Panc1 (cell line): ENCODE measurements around the gene HHAT. TPM values are rescaled to one million over a fixed set of nuclear protein-coding genes. Genes with fewer than 3 reads are reported as not detected.
A peak's percentile ranks its signal among the peaks of the same experiment; 100 is the strongest.

Experiments used
- ATAC-seq: fragments of 200-7000 bp; cut with Tn5 transposase; 2 replicates; pipeline ENCODE4 v1.9.1; 2020; ENCODE audit warnings: mild to moderate bottlenecking, moderate library complexity
- BruUV-seq: library from RNA; stranded (reverse); fragments of 400-500 nt; replicated peaks from 2 replicates; lab custom pipeline; 2021; lab: Mats Ljungman, UMichigan
- CTCF ChIA-PET: fragments of 300-600 bp; sonication (Branson Sonifier 250); formaldehyde crosslinking; loops from one replicate; lab custom pipeline; 2022; ENCODE audit warnings: antibody characterized with exemption; lab: Charles Lee
- POLR2A ChIA-PET: fragments of 300-600 bp; sonication (Branson Sonifier 250); formaldehyde crosslinking; loops from one replicate; lab custom pipeline; 2022; ENCODE audit warnings: antibody characterized with exemption; lab: Charles Lee
- DNase-seq: peaks from one replicate; pipeline ENCODE4 v3.0.0-alpha.2; 2010; ENCODE audit warnings: low read depth, low spot score
- H3K27ac ChIP-seq: 2 replicates; pipeline ENCODE4 v1.5.1; 2011; ENCODE audit warnings: mild to moderate bottlenecking, low read length, inconsistent platforms
- H3K27me3 ChIP-seq: fragments of 200-500 bp; sonication (Bioruptor generic); 2 replicates; pipeline ENCODE4 v1.6.0; 2014; ENCODE audit warnings: low read length, inconsistent platforms; ENCODE audit not compliant: control insufficient read depth, insufficient read depth
- H3K36me3 ChIP-seq: fragments of 200-500 bp; sonication (Bioruptor generic); 2 replicates; pipeline ENCODE4 v1.5.1; 2014; ENCODE audit warnings: inconsistent platforms, mild to moderate bottlenecking, low read length, moderate library complexity; ENCODE audit not compliant: control insufficient read depth, insufficient read depth
- H3K4me1 ChIP-seq: 2 replicates; pipeline ENCODE4 v1.5.1; 2011; ENCODE audit warnings: inconsistent platforms, mild to moderate bottlenecking, low read length, moderate library complexity; ENCODE audit not compliant: control insufficient read depth, insufficient read depth
- H3K4me3 ChIP-seq, 2 experiments: 2 replicates each; pipeline ENCODE4 v1.5.1; 2011 to 2012; ENCODE audit warnings: low read depth in 2 of 2, low read length in 2 of 2, mild to moderate bottlenecking in 2 of 2, inconsistent platforms in 1 of 2, moderate library complexity in 1 of 2
- H3K9me3 ChIP-seq: fragments of 200-500 bp; sonication (Bioruptor generic); 2 replicates; pipeline ENCODE4 v1.5.1; 2014; ENCODE audit warnings: low read depth, mild to moderate bottlenecking, inconsistent platforms, low read length, moderate library complexity; ENCODE audit not compliant: control insufficient read depth, insufficient read depth
- CTCF ChIP-seq: fragments of 450-650 bp; IDR thresholded peaks from 2 replicates; pipeline ENCODE4 v1.5.1; 2017; ENCODE audit warnings: mild to moderate bottlenecking
- POLR2AphosphoS5 ChIP-seq: IDR thresholded peaks from 2 replicates; pipeline ENCODE4 v1.6.1; 2012; ENCODE audit warnings: mild to moderate bottlenecking, low read depth, low read length, moderate library complexity
- REST ChIP-seq, 2 experiments: IDR thresholded peaks; 2 replicates each; pipeline ENCODE4 v1.6.1; 2011 to 2012; ENCODE audit warnings: low read depth in 2 of 2, control low read depth in 1 of 2, low read length in 1 of 2, mild to moderate bottlenecking in 1 of 2, moderate library complexity in 1 of 2; ENCODE audit not compliant: insufficient read depth in 1 of 2
- SIN3A ChIP-seq: IDR thresholded peaks from 2 replicates; pipeline ENCODE4 v1.6.1; 2012; ENCODE audit warnings: low read depth, mild to moderate bottlenecking, low read length, moderate library complexity, borderline replicate concordance; ENCODE audit not compliant: insufficient read depth
- TCF7L2 ChIP-seq: IDR thresholded peaks from 2 replicates; pipeline ENCODE4 v1.6.1; 2011; ENCODE audit warnings: mild to moderate bottlenecking, low read depth, low read length, inconsistent platforms
- in situ Hi-C: cut with HindIII; loops from 2 replicates; pipeline ENCODE4 v1.10.0; 2016; ENCODE audit warnings: low sequenced_read_pairs, low pct_unique_long_range_greater_than_20kb
- intact Hi-C: fragments of 100-400 bp; cut with micrococcal nuclease; formaldehyde crosslinking; loops from one replicate; pipeline ENCODE4 v1.10.0; 2022; ENCODE audit not compliant: unreplicated experiment
- total RNA-seq: library from RNA; stranded (reverse); gene quantifications from one replicate; pipeline ENCODE4 v1.2.1, GENCODE V29; 2021; ENCODE audit not compliant: unreplicated experiment

Gene HHAT
- total RNA-seq, 1 experiment from 2014 or later = 2.3 TPM

DNA sequence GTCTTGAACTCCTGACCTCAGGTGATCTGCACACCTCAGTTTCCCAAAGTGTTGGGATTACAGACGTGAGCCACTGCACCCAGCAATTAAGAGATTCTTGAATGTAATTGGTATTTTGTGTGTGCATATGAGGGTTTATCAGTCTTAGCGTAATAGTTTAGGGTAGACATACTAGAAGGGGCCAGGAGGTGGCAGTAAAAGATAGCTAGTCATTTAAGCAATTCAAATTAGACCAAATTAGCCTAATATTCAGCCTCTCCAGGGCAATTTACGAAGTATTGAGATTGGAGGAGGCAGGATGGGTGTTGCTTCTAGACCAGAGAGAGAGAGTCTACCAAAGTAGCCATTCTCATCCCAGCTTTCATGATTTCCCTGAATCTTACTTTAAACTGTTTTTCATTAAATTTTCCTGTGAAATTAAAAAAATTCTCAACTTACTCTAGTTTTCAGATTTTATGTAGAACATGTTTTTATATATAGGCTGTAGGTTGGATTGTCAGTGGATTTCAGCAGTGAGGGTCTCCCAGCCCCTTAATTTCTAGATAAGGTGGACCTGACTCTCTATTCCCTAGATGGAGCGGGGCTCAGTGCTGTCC is 119.7 kb downstream of the HHAT start:
- ATAC-seq = peak; percentile 84
- Histone ChIP-seq H3K27me3 (0 out of 2 replicates have a peak, but pooled peaks cover 2% of the 10 kb centered on the region), H3K4me3 (no peak overlapping the region), H3K4me1 (no peaks in the 10 kb centered on the region), H3K27ac (no peak overlapping the region), H3K9me3 (no peaks in the 10 kb centered on the region), H3K36me3 (no peaks in the 10 kb centered on the region)
- DNase-seq = peak; percentile 22
- in situ Hi-C loops (no loop called here), intact Hi-C loops (loop anchor here (1.0 to 5.0 kb wide), 3 partner anchors 42 to 687 kb away; no protein-coding TSS in a partner anchor)
- POLR2A ChIA-PET = interaction anchor here (0.6 kb wide), 2 partner anchors 658 to 788 kb away, joined by 3 to 6 read pairs; no protein-coding TSS in a partner anchor
- TF ChIP-seq SIN3A = no peak
- TF ChIP-seq CTCF = peak; percentile 76
- no TSS peak for BruUV-seq
- CTCF ChIA-PET = interaction anchor here (0.5 to 1.0 kb wide), 4 partner anchors 678 to 795 kb away, joined by 3 to 8 read pairs (median 6); partner anchors contain the start of gene KCNH1

DNA sequence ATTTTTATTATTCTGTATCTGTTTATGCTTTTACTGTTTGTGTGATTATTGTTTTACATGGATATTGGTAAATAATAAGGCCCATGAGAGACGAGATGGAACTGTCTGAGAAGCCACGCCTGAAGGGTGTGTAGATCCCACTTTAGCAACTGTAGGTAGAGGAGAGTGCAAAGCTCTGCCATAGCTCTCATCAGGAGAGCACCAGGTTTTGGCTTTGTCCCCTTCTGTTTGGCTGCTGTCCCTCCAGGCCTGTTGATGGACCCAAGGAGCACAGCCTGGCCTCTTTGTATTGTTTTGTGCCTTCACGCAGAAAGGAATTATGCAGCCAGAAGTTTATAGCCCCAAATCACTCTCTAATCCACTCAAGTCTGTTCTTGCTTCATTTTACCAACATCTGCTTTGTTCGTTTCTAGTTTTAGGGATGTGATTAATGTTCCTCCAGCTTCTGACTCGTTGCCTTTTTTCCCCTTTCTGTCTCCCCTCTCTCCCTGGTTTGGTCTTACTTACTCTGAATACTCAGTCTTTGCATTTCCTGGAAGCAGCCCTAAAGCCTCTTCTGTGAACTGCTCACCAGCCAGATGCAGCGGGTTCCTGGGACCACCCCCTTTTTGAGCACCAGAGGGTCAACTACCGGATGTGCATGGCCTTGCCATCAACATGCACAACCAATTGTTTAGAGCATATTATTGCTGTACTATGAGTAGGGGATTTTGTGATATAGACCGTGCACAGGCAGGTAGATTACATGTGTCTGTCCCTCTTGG is 127.3 kb downstream of the HHAT start:
- TF ChIP-seq SIN3A (no peak), POLR2AphosphoS5 (no peak), TCF7L2 (no peak), REST (IDR thresholded peaks at IDR 0.05; ENCODE audit: insufficient read depth in 1 of 2, low read depth in 2 of 2, low read length in 1 of 2) (no peak), CTCF (no peak)
- Histone ChIP-seq H3K27me3 (no peaks in the 10 kb centered on the region), H3K9me3 (no peaks in the 10 kb centered on the region), H3K4me3 (no peak overlapping the region), H3K4me1 (no peaks in the 10 kb centered on the region), H3K27ac (no peak overlapping the region), H3K36me3 (no peaks in the 10 kb centered on the region)
- DNase-seq = no peak
- in situ Hi-C loops = no loop called here
- intact Hi-C loops = no loop called here
- ChIA-PET POLR2A (no interaction called here), CTCF (interaction anchor here (0.6 kb wide), 1 partner anchor 164 kb away, joined by 3 read pairs; no protein-coding TSS in a partner anchor)
- ATAC-seq = no peak
- BruUV-seq = no TSS peak
